GM12892 (cell line): ENCODE data around the gene LMO1.

Experiments used
- POLR2A ChIP-seq: IDR thresholded peaks from 2 replicates; pipeline ENCODE4 v1.6.1; 2011; ENCODE audit warnings: low read depth, low read length, control low read depth
- POLR2AphosphoS5 ChIP-seq: IDR thresholded peaks from 2 replicates; pipeline ENCODE4 v1.6.1; 2011; ENCODE audit warnings: low read depth, low read length, control low read depth
- TAF1 ChIP-seq: IDR thresholded peaks from 2 replicates; pipeline ENCODE4 v1.6.1; 2011; ENCODE audit warnings: low read depth, mild to moderate bottlenecking, control low read depth, low read length, borderline replicate concordance

- no peak for TF ChIP-seq TAF1
- no peak for TF ChIP-seq POLR2A
- TF ChIP-seq POLR2AphosphoS5, result no peak
Measured at GRCh38 chr11:8209208-8209807, 54.4 kb downstream of the LMO1 start.
